ENCODE data around the gene KRT14.
A peak's percentile ranks its signal among the peaks of the same experiment; 100 is the strongest.
"Not testable (repeated sequence)": the region's sequence is repeated elsewhere in the genome, so short reads cannot be mapped to it uniquely, and the experiment has no call there.

Gene KRT14

DNA sequence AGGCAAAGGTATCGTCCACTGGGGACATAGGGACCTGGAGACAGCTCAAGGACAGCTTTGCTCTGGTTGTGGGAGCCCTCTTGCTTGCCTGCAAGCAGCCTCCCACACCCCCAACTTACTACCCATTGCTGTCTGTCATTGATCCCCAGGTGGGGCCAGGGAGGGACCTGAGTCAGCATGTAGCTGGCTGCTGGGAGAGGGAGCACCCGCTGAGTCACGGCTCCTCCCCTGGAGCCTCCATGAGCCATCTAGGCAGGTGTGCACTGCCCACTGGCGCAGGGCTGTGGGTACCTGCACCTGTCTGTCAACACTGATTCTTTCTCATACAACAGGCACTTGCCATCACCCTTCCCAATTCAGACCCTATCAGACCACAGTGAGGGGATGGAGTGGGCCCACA lies 10.0 kb downstream of the KRT14 start:
- DNase-seq, result not testable (repeated sequence)

DNA sequence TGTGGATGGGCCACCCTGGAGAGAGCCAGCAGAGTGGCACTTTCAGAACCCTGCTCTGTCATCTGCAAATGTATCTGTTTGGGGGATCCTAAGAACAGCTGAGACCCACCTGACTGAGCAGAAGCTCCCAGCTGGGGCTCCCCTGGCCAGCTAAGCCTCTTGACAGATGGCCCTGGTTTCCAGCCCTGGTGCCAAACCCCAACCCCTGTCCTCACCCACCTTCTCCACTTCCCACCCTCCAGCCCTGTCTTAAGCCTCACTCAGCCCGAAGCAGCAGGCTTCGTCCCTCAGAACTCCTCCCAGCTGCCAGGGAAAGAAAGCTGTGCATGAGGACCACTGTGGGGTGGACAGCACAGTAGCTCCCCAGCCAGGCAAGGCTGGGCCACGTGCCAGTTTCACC lies 11.4 kb downstream of the KRT14 start:
- no peak for DNase-seq

DNA sequence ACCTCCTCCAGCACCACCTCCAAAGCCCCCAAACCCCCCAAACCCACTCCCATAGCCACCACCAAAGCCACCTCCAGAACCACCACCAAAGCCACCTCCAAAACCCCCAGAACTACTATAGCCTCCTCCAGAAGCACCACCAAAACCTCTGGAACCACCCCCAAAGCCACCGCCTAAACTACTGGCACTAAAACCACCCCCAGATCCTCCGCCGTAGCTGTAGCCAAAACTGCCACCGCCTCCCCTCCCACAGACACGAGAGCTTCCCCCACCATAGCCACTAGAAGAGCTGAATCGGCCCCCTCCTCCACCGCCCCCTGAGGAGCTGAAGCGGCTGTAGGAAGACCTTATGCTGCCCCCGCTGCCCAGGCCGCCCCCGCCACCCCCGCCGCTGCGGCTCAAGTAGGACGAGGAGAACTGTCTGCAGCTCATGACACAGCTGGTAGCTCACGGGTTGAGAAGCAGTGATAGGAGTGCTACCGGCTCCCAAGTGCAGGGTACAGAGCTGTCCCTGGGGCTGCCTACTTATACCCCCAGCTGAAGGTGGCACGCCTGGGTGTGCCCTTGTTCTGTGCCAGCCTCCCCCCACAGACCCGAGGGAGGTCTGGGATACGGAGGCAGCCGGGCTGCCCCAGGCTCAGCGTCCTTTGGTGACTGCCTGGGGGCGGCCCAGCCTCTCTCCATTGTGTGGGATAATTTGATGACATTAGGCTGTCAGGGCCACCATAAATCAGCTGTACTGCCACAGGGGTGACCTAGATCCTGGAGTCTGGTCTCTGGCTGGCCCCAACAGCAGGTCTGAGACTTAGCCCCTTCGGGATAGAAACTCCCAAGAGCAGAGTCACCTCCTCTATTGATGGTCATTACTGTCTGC lies 14.9 kb downstream of the KRT14 start, which contains the start of gene KRT9:
TSS of gene KRT9 (minus strand) at position 499 of the 874 bp plus-strand sequence. CDS start at position 432, 67 bp downstream.
- DNase-seq, result no peak

DNA sequence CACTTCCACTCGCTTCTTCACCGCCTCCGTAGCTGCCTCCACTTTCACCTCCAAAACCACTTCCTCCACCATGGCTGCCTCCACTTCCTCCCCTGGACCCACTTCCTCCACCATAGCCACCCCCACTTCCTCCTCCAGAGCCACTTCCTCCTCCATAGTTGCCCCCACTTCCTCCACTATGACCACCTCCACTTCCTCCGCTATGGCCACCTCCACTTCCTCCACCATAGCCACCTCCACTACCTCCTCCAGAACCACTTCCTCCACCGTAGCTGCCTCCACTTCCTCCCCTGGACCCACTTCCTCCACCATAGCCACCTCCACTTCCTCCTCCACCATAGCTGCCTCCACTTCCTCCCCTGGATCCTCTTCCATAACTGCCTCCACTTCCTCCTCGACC lies 19.4 kb downstream of the KRT14 start:
- DNase-seq, result no peak

DNA sequence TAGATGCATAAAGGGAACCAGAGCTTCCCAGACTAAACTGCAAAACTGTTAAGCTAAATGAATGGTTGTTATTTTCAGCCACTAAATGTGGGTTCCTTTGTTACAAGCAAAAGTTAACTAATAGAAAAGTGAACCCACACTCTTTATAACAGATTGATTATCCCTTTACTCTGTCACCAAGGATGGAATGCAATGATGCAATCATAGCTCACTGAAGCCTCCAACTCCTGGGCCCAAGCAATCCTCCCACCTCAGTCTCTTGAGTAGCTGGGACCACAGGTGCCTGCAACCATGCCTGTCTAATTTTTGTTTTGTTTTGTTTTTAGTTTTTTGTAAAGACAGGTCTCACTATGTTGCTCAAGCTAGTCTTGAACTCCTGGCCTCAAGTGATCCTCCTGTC lies 21.4 kb downstream of the KRT14 start:
- DNase-seq, result no peak

DNA sequence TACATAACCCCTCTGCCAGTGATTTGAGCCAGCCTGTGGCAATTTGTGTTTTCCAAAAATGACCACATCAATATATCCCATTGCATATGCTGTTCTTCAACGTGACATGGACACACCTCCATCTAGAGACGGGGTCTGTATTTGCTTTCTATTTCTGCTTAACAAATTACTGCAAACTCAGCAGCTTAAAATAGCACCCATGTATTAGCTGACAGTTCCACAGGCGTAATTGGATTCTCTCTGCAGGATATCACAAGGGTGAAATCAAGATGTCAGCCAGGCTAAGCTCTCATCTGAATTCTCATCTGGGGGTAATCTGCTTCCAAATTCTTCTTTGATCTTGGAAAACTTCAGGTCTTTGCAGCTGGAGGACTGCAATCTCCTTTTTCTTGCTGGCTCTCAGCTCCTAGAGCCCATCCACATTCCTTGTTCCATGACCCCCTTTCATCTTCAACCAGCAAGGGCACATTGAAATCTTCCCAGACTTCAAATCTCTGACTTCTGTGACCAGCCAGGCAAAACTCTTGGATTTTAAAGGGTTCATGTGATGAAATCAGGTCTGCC lies 23.0 kb downstream of the KRT14 start:
- no peak for DNase-seq

DNA sequence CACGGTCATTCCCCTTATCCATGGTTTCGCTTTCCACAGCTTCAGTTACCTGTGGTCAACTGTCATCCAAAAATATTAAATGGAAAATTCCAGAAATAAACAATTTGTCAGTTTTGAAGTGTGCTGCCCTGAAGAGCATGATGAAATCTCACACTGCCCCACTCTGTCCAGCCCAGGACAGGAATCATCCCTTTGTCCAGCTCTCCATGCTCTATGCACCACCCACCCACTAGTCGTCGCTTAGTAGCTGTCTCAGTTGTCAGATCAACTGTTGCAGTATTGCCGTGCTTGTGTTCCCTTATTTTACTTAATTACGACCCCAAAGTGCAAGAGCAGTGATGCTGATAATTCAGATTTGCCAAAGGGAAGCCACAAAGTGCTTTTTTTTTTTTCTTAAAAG lies 25.1 kb downstream of the KRT14 start:
- no peak for DNase-seq

DNA sequence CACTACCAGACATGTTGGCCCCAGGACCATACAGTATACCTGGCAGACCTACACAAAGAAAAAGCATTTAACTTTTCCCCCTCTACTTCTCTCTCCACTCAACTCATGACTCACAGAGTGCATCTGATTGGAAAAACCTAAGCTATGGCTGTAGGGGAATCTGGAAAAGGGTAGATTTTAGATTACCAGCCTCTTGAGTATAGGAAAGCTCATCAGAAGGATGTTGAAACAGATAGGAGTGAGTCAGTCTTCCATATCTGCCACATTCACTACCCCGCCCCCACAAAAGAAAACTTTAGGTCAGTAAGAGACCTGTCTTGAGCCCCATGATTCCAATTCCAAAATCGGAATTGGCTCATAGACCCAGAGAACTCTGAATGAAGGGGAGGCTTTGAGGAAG lies 27.1 kb downstream of the KRT14 start:
- DNase-seq, result peak; percentile 44

DNA sequence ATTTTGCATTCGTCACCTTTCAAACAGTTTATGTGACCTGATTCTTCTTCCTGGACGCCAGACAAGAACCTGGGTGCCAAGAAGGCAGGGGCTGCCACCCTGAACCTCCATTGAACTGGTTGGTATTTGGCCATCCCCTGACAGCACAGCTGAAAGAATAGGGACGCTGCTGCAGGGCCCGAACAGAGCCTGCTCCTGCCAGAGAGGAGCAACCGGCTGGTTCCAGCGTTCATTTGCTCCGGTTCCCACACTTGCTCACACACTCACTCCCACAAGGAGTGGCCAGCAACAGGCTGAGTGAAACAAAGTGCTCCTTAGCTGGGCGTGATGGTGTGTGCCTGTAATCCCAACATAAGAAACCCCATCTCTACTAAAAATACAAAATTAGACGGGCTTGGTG lies 29.8 kb downstream of the KRT14 start:
- DNase-seq, result no peak

DNA sequence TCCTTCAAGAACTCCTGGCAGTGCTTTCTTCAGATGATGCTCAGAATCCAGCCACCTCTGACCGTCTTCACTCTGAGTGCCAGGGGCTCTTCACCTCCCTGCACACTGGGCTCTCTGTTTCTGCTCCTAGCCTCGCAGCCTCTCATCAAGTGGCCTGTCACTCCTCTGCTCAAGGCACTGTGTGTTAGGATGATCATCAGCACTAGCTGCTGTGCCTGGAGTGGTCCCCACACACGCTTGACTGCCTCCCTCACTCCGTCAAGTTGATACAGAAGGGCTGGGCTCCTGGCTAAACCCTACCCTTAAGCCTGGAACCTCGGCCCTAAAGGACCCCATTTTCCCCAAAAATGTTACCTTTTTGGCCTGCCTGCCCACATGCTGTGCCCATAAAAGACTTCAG lies 30.4 kb downstream of the KRT14 start:
- DNase-seq, result no peak

DNA sequence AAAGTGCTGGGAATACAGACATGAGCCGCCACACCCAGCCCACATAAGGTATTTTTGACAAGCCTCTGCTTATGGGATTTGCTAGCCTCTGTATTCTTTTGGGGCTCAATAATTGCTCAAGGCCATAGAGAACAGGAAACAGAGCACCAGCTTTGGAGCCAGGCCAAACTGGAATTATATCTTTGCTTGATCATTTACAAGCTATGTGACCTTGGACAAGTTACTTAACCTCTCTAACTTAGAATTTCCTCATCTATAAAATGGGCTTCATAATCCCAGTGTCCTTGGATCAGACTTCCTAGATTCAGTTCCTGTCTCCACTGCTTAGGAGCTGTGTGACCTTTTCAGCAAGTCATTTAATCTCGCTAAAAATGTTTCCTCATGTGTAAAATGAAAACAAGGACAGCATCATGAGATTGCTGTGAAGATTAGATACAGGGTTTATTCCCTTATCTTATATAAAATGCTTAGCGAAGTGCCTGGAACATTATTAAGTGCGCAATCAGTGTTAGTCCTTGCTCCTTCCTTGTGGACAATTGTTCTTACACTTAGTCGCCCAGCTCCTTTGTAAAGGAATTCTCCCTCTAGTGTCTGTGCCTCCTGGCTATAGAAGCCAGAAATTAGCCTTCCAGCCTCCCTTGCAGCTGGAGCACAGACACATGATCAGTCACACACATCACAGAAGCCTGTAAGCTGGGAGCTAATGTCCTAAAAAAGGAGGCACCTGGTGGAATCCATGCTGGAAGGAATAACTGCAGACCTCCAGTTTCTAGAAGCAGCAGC lies 31.4 kb downstream of the KRT14 start:
- DNase-seq, result no peak

DNA sequence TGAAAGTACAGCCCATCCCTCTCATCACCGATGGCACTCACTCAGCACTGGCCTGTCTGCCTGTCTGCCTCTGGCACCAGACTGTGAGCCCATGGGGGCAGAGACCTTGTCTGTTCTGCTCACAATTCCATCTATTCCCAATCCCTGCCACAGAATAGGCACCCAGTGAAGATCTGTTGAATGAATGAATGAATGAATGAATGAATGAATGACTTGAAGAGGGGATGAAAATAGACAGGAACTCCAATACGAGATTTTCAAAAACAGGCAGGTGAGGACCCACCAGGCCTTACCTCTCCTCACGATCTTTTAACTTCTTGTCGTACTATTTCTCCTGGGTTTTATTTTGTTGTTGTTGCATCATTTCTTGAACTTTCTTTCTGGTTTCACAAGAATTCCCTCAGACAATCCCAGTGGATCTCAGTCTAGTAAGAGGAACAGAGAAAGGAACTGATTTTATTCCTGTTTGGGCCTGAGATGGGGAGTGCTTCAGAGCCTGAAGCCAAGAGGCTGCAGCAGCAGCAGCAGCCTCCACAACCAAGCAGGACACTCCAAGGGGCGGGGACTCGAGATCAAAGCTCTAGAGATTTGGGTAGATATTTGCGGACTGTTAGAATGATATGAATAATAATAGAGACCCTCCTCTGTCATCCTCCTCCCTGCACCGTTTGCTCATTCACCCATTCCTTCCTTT lies 32.6 kb downstream of the KRT14 start:
- peak; percentile 43 for DNase-seq

DNA sequence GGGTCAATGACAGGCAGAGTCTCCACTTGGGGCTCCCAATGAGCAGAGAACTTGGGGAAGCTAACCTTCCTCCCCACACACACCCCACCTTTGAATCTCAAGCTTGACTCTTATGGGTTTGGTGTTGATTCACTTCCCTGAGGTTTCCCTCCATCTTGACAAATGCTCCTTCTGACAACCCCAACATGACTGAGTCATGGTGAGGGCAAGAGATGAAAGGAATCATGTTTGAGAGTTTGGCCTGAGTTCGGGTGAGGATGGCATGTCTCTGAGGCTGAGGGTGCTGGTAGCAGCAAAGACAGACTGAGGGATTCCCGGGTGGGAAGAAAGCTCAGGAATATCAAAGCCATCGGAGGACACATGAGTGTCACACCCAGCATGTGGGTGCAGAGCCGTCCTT lies 33.5 kb downstream of the KRT14 start:
- peak; percentile 45 for DNase-seq

DNA sequence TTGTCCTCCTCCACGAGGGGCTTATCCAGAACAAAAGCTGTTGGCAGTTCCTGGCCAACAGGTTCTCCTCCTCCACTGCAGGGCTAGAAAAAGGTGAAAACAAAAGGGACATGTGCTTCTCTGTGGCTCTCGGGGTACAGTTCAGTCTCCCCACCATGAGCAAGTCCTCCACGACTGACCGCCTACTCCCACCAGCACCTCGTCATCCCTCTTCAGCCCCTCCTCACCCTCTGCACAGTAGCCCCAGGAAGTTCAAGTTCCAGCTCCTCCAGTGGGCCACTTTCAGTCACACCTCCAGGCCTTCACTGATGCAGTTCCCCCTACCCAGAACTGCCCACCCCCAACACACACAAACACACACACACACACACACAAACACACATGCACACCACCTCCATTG lies 34.2 kb downstream of the KRT14 start:
- DNase-seq, result no peak

DNA sequence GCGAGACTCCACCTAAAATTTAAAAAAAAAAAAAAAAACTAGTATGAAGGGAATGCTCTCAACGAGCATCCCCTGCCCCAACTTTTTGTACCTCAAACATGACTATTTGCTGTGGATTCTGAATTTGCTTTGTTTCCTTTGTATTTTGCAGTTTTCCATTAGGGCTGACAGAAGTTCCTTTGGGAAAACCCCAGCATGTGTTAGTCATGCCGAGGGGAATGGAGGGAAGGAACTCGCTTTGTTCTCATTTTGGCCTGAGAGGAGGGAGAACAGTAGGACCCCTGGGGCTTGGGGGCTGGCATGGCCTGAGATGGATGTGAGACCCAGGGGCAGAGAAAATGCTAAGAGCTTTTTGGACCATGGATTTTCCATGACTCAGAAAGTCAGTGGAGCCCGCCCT lies 35.3 kb downstream of the KRT14 start:
- DNase-seq, result peak; percentile 57

DNA sequence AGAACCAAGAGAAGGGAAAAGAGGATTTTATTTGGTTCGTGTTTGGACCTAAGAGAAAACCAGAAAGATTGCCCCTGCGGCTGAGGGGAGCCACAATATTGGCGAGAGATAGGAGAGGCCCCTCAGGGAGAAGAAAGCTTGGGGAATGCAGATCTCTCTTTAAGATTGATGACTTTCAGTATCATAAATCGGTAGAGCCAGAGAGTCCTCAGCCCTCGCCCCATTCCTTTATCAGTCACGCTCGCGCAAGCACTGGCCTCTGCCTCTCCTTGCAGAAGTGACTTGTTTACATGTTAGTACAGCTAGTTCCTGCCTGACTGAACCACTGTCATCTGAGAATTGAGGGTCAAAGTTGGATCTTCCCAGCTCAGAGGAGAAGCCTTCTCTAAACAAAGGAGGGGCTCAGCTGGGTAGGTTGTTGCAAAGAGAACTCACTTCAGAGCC lies 37.1 kb downstream of the KRT14 start:
- DNase-seq, result no peak

DNA sequence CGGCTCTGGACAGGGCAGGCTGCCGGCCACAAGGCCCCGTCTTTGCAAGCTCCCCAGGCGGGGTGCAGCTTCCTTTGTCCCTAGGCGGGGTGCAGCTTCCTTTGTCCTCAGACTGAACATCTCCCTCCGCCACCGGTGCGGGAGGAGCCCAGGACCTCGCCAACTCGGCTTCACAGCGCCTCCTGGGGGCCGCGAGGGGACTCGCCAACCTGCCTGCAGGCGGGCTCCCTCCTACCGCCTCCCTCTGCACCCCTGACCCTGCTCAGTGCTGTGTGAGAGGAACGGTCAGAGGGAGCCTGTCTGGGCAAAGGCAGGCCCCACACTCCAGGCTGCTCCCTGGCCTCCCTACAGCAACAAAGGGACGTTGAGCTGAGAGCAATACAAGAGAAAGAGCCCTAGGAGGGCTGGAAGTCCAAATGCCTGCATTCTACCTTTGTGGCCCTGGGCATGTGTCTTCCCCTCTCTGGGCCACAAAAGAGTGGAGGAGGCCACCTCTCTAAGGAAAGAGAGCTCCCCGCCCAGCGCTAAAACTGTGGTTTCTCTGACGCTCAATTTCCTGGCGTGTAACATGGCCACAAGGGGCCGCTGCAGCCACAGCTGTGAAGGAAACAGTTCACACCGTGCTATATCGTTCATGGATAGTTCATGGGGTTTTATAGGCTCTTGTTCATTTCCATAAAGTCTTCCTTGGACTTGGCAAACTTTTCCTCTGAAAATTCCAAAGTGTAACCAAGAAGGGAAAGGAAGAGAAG lies 37.7 kb downstream of the KRT14 start:
- peak; percentile 87 for DNase-seq

DNA sequence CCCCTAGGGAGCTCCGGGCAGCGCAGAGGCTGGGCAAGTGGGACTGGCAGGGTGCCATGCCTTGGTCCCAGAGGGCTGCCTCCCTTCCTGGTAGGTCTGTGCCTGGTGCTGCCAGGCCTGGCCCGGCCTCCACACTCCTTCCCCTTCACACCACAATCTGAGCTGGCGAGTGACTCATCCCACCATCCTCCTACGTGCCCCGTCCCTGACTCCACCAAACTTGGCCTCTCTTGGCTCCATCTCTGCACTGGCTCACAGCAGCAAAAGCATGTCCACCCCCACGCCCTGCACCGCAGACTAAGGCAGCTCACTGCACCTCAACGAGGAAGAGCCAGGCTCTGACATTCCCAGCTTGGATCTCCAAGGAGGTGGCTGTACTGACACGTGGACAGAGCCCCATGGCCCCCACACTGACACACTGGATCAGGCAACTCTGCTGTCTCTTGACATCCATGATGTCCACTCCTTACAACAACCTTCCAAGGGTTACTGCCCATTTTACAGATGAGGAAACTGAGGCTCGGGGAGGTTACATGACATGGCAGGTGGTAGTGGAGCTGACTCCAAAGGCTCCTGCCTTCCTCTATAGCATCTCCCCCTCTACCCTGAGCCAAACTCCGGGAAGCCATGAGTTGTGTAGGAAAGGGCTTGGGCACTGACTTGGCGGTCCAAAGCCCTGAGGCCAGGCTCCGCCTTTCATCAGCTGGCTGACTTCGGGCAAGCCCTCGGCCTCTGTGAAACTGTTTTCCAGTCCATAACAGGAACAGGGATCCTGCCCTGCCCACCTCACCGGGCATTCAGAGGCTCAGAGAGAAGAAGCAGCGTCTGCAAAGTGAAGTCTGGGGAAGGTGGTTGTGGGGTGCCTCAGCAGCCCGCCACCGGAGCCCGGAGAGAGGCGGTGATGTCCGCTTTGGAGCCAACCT lies 38.5 kb downstream of the KRT14 start:
- peak; percentile 97 for DNase-seq

DNA sequence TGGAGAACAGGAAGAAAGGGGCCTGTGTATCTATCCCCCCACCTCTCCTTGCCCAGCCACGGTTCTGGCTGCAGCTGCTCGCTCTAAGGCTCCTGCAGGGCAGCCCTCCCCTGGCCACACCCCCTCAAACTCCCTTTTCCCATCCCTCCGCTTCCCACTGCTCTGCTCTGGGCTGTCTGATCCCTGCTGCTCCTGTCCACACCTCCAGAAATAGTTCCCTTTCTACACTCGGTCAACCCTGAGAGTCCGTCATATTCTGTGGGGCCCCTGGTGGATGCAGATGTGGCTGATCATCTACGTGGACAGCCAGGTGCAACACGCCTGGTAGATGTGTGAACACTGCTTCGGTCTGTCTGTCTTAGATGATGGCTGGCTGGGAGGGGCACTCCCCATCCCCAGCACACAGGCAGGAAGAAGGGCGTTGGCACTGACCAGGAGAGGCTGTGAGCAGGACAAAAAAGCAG lies 39.3 kb downstream of the KRT14 start:
- DNase-seq, result peak; percentile 24

DNA sequence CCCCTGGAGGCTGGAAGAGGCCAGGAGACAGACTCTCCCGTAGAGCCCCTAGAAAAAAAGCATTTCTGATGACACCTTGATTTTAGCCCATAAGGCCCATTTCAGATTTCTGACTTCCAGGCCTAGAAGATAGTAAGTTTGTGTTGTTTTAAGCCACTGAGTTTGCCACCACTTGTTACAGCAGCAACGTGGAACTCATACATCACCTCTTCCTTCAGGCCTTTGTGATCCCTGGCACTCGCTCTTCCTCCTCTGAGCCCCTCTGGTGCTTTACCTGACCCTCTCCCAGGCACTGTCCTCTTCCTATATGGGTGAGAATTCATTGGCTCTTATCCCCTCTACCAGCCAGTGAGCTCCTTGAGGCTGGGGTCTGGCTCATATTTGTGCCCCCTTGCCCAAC lies 39.9 kb downstream of the KRT14 start:
- DNase-seq, result no peak

DNA sequence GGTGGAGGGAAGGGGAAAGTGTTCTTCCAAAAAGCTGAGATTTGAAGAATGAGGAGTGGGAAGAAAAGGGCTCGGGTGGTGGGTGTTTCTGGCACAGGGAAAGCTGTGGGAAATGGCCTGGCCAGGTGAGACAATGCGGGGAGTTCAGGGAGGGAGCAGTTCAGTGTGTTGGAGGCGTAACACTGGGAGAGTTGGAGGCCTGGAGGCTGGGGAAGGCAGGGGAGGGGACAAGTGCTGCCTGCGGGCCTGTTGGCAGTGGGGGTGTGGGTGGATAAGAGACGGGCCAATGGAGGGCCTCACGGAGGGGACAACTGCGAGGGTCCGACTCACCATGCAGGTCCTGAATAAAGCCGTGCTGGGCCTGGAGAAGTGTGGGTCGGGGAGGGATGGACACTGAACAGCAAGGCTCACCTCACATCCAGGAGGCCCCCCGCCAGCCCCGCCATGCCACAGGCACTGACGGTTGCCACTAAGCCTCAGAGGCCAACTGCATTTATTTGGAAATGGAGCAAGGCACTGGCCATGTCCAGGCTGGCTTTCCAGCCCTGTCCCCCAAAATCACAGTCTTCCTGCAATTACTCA lies 40.8 kb downstream of the KRT14 start:
- no peak for DNase-seq

All from fibroblast of upper back skin (primary cell).